Measurements from ENCODE around the gene GDF7. TPM values are rescaled to one million over a fixed set of nuclear protein-coding genes. Genes with fewer than 3 reads are reported as not detected.

Gene GDF7
- total RNA-seq, 1 experiment from 2014 or later, result 0.02 TPM

GRCh38 chr2:20620696-20621365 is 46.1 kb upstream of the GDF7 start:
- TF ChIP-seq POLR2AphosphoS5 (IDR thresholded peaks at IDR 0.05; ENCODE audit: low read depth, low read length), result no peak
- TF ChIP-seq ZNF274 (IDR thresholded peaks at IDR 0.05; ENCODE audit: low read depth, low read length), result no peak
- TF ChIP-seq ATF3 (IDR thresholded peaks at IDR 0.05), result no peak
- no peak for TF ChIP-seq ZFX (IDR thresholded peaks at IDR 0.05)
- TF ChIP-seq TCF7L2 (IDR thresholded peaks at IDR 0.05; ENCODE audit: borderline replicate concordance, extremely low read depth, insufficient read depth, insufficient read length), result no peak
- no peak for TF ChIP-seq POLR2A (IDR thresholded peaks at IDR 0.05; ENCODE audit: borderline replicate concordance, extremely low read depth, insufficient read depth, insufficient read length)
- TF ChIP-seq ELF1 (IDR thresholded peaks at IDR 0.05; ENCODE audit: borderline replicate concordance, low read depth), result no peak
- no peak for TF ChIP-seq JUND (IDR thresholded peaks at IDR 0.05)
- no peak overlapping the region for H3K4me2 ChIP-seq (ENCODE audit: low read length)
- no peaks in the 10 kb centered on the region for H3K9me2 ChIP-seq (ENCODE audit: insufficient read depth)
- H3K9me3 ChIP-seq (ENCODE audit: control insufficient read depth in 1 of 2, insufficient read depth in 1 of 2, low read depth in 1 of 2, low read length in 2 of 2), result no peaks in the 10 kb centered on the region
- RAD21 ChIA-PET (ENCODE audit: low non-redundant PET in 1 of 2, low total read pairs in 2 of 2, uncharacterized antibody in 2 of 2, unreplicated experiment in 2 of 2), result no interaction called here
- peaks cover 0 to 4% of the 10 kb centered on the region in 2 experiments; a peak in 1 of 4 replicates for H3K36me3 ChIP-seq (ENCODE audit: control insufficient read depth in 1 of 2, insufficient read depth in 2 of 2, low read length in 2 of 2)
- H3K79me2 ChIP-seq (ENCODE audit: insufficient read depth, low read length), result no peaks in the 10 kb centered on the region
- peaks cover 15 to 22% of the 10 kb centered on the region in 2 experiments; a peak in 3 of 4 replicates for H3K4me1 ChIP-seq (ENCODE audit: control insufficient read depth in 1 of 2, insufficient read depth in 2 of 2, low read length in 2 of 2)
- DNase-seq (ENCODE audit: low read depth, low spot score), result no peak
- BruUV-seq (replicated peaks), result no TSS peak
- ATAC-seq, result no peak
- no peaks in the 10 kb centered on the region for H3K27me3 ChIP-seq (ENCODE audit: insufficient read depth, low read length)
- H3K4me3 ChIP-seq (replicated peaks in 1 of 2; ENCODE audit: low read depth in 1 of 2, low read length in 2 of 2), result no peak overlapping the region
- no peak overlapping the region for H2AFZ ChIP-seq (ENCODE audit: low read depth, low read length, poor library complexity, severe bottlenecking)
- no peak overlapping the region for H3K9ac ChIP-seq (ENCODE audit: low read length)
- no peak overlapping the region for H3K27ac ChIP-seq (ENCODE audit: low read depth, low read length)
- no peaks in the 10 kb centered on the region for H4K20me1 ChIP-seq (ENCODE audit: insufficient read depth)
- POLR2A ChIA-PET, result interaction anchor here (1.4 to 2.3 kb wide), 2 partner anchors 174 kb away, joined by 8 read pairs; partner anchors contain the start of gene RHOB
- intact Hi-C loops (cut with micrococcal nuclease), result no loop called here
- CTCF ChIA-PET, result no interaction called here
